Measurements from ENCODE around the gene ALDH4A1. TPM values are rescaled to one million over a fixed set of nuclear protein-coding genes. Genes with fewer than 3 reads are reported as not detected.

The ALDH4A1 gene
- total RNA-seq, 2 experiments from 2014 or later, result 6.1 to 7.6 TPM

DNA sequence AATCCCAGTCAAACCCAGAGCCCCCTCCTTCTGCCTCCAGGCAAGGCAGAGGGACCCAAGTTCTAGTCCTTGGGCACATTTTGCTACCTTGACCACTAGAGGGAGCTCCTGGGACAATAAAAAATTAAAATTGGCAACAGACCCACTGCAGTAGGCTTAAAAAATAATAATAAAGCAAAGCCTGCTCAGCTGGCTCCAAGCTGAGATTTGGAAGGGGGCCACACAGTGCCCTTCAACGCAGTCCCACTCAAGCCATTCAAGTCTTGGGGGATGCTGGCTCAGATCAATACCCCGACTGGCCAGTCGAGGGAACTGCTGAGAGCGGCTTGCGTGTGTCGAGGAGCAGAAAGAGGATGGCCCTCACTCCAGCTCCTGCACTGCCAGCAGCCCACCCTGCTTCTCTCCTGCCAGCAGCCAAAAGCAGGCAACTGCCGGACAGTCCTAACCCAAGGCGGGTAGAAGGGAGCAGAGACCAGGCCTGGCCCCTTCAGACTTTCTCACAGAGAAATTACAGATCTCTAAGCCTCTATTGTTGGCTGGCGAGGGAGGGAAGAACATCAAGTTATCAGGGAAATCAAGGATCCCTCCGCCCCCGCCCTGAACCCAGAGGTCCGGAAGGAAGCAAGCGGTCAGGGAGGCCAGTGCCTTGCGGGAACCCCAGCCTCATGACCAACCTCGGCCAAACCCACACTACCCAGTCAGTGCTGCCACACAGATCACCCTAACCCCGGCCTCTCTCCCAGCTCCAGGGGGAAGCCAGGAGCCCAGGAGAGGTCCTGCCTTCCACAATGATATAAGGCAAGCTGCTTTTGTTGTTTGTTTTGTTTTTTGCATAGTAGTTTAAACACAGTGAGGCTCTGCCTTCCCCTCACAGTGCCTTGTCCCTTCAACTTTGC is 4.9 kb upstream of the ALDH4A1 start:
- intact Hi-C loops (cut with micrococcal nuclease; ENCODE audit: unreplicated experiment), result loop anchor here (5.0 to 10.0 kb wide), 2 partner anchors 188 to 205 kb away; no protein-coding TSS in a partner anchor
- peaks cover 18% of the 10 kb centered on the region for H3K4me1 ChIP-seq (ENCODE audit: insufficient read depth, low read length, poor library complexity, severe bottlenecking)
- no peaks in the 10 kb centered on the region for H3K9me2 ChIP-seq (ENCODE audit: insufficient read depth, low read length)
- BruUV-seq (replicated peaks), result no TSS peak
- H4K20me1 ChIP-seq (ENCODE audit: insufficient read depth, low read length), result no peaks in the 10 kb centered on the region
- H2AFZ ChIP-seq (ENCODE audit: low read length), result peak overlapping the region; percentile 68
- H3K4me3 ChIP-seq (ENCODE audit: low read depth, low read length, poor library complexity, severe bottlenecking), result no peak overlapping the region
- ChIA-PET POLR2A (no interaction called here), CTCF (ENCODE audit: unreplicated experiment) (no interaction called here)
- H3K79me2 ChIP-seq (ENCODE audit: insufficient read depth, low read depth, low read length), result no peaks in the 10 kb centered on the region
- TF ChIP-seq EZH2phosphoT487 (IDR thresholded peaks at IDR 0.05; ENCODE audit: borderline replicate concordance, low read depth, low read length), result no peak
- TF ChIP-seq, protein P1, sequence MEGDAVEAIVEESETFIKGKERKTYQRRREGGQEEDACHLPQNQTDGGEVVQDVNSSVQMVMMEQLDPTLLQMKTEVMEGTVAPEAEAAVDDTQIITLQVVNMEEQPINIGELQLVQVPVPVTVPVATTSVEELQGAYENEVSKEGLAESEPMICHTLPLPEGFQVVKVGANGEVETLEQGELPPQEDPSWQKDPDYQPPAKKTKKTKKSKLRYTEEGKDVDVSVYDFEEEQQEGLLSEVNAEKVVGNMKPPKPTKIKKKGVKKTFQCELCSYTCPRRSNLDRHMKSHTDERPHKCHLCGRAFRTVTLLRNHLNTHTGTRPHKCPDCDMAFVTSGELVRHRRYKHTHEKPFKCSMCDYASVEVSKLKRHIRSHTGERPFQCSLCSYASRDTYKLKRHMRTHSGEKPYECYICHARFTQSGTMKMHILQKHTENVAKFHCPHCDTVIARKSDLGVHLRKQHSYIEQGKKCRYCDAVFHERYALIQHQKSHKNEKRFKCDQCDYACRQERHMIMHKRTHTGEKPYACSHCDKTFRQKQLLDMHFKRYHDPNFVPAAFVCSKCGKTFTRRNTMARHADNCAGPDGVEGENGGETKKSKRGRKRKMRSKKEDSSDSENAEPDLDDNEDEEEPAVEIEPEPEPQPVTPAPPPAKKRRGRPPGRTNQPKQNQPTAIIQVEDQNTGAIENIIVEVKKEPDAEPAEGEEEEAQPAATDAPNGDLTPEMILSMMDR (conservative IDR thresholded peaks at IDR 0.05; ENCODE audit: low read length), result peak; percentile 96
- H3K9me3 ChIP-seq (ENCODE audit: low read length), result no peaks in the 10 kb centered on the region
- H3K27ac ChIP-seq (ENCODE audit: low read depth, low read length, poor library complexity, severe bottlenecking), result no peak overlapping the region
- H3K36me3 ChIP-seq (ENCODE audit: insufficient read depth, low read length), result no peaks in the 10 kb centered on the region
- peak; percentile 72 for DNase-seq (ENCODE audit: low spot score)
- 0 out of 2 replicates have a peak overlapping the region, but pooled peaks have one; percentile 21 for H3K4me2 ChIP-seq (ENCODE audit: low read length)

DNA sequence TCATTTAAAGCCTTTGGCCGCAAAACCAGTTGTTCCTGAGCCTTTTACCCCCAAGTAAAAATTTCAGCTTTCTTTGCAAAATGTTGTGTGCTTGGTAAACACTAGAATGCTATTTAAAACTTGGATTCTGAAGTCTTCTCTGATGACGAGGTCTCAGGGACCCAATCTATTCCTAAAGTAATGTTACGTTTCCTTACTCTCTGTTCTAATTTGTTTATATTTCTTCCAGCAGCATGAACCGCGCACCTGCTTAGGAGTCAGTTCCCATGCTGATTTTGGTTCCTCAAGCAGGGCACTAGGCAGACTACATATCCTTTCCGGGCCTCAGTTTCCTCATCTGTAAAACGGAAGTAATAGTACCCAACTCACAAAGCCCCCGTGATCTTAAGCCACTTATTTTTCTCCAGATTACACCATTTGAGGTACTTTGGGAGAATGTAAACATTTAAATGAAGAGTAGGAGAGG is 969 bp upstream of the ALDH4A1 start:
- H3K36me3 ChIP-seq (ENCODE audit: insufficient read depth, low read length), result no peaks in the 10 kb centered on the region
- intact Hi-C loops (cut with micrococcal nuclease; ENCODE audit: unreplicated experiment), result loop anchor here (10.0 kb wide), 1 partner anchor 191 kb away; no protein-coding TSS in a partner anchor
- no peaks in the 10 kb centered on the region for H3K9me3 ChIP-seq (ENCODE audit: low read length)
- H3K27ac ChIP-seq (ENCODE audit: low read depth, low read length, poor library complexity, severe bottlenecking), result no peak overlapping the region
- peak overlapping the region; percentile 89 for H2AFZ ChIP-seq (ENCODE audit: low read length)
- no TSS peak for BruUV-seq (replicated peaks)
- no peaks in the 10 kb centered on the region for H3K79me2 ChIP-seq (ENCODE audit: insufficient read depth, low read depth, low read length)
- no peaks in the 10 kb centered on the region for H4K20me1 ChIP-seq (ENCODE audit: insufficient read depth, low read length)
- DNase-seq (ENCODE audit: low spot score), result peak; percentile 8
- TF ChIP-seq, protein P1 (conservative IDR thresholded peaks at IDR 0.05; ENCODE audit: low read length), result no peak
- no peak for TF ChIP-seq EZH2phosphoT487 (IDR thresholded peaks at IDR 0.05; ENCODE audit: borderline replicate concordance, low read depth, low read length)
- peak overlapping the region; percentile 85 for H3K4me2 ChIP-seq (ENCODE audit: low read length)
- ChIA-PET POLR2A (interaction anchor here (0.5 to 1.6 kb wide), 3 partner anchors 9 to 16 kb away, joined by 3 to 5 read pairs (median 4); no protein-coding TSS in a partner anchor), CTCF (ENCODE audit: unreplicated experiment) (no interaction called here)
- H3K4me1 ChIP-seq (ENCODE audit: insufficient read depth, low read length, poor library complexity, severe bottlenecking), result peaks cover 22% of the 10 kb centered on the region
- no peaks in the 10 kb centered on the region for H3K9me2 ChIP-seq (ENCODE audit: insufficient read depth, low read length)
- H3K4me3 ChIP-seq (ENCODE audit: low read depth, low read length, poor library complexity, severe bottlenecking), result peak overlapping the region; percentile 81
